Ascending aorta (tissue), 2 donors: ENCODE measurements around the gene GPC3. TPM values are rescaled to one million over a fixed set of nuclear protein-coding genes. Genes with fewer than 3 reads are reported as not detected.

Source experiments
- DNase-seq, 2 donors: peaks; one replicate each; pipeline ENCODE4 v3.0.0-alpha.2; 2019; ENCODE audit warnings: low spot score in 2 of 2
- H3K27ac ChIP-seq, 2 donors: fragments of 200-600 bp; sonication (generic); one replicate each; pipeline ENCODE4 v1.5.1; 2016 to 2017; ENCODE audit warnings: mild to moderate bottlenecking in 1 of 2
- H3K27me3 ChIP-seq: fragments of 200-600 bp; sonication (generic); one replicate; pipeline ENCODE4 v1.5.1; 2017
- H3K36me3 ChIP-seq, 2 donors: fragments of 200-600 bp; sonication (generic); one replicate each; pipeline ENCODE4 v1.5.1; 2016
- H3K4me1 ChIP-seq, 2 donors: fragments of 200-600 bp; sonication (generic); one replicate each; pipeline ENCODE4 v1.5.1; 2016 to 2017; ENCODE audit warnings: mild to moderate bottlenecking in 1 of 2
- H3K4me3 ChIP-seq, 2 donors: fragments of 200-600 bp; sonication (generic); one replicate each; pipeline ENCODE4 v1.5.1; 2016 to 2017; ENCODE audit warnings: mild to moderate bottlenecking in 1 of 2
- H3K9me3 ChIP-seq, 2 donors: fragments of 200-600 bp; sonication (generic); one replicate each; pipeline ENCODE4 v1.5.1; 2016
- intact Hi-C: fragments of 100-400 bp; cut with DNase I; formaldehyde crosslinking; loops from one replicate; pipeline ENCODE4 v1.15.1; 2023
- total RNA-seq: library from RNA; depleted of rRNA; stranded (reverse); fragments of >200 nt; gene quantifications from one replicate; pipeline ENCODE4 v1.1.0, GENCODE V29; 2016
- TF ChIP-seq, protein P1 (sequence below), 3 experiments: fragments of 200-600 bp in 2 of 3; fragments of 450-650 bp in 1 of 3; sonication (generic) in 2 of 3; IDR thresholded peaks; one replicate each; pipeline ENCODE4 v1.5.1; 2016 to 2019; ENCODE audit warnings: antibody characterized with exemption in 3 of 3, mild to moderate bottlenecking in 1 of 3, moderate library complexity in 1 of 3

The GPC3 gene
- total RNA-seq, 1 donor from 2014 or later, result 0.75 TPM

DNA sequence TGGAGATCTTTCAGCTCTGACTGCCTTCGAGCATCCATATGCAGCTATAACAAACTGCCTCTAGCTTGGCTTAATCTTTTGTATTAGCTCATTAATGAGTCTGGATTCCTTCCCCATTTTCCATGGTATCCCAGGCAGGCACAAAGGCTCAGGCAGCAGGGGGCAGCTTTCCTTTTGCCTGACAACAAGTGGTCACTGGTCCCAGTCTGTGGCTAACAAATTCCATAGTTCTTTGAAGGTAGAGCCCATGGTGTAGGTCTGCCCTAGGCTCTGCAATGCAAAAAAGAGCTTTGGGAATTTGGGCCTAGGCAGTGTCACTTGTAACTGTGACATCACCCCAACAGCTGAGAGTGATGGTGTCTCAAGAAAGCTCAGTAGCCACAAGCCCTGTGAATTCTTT lies 335.7 kb downstream of the GPC3 start:
- H3K9me3 ChIP-seq, result no peaks in the 10 kb centered on the region
- TF ChIP-seq, protein P1, sequence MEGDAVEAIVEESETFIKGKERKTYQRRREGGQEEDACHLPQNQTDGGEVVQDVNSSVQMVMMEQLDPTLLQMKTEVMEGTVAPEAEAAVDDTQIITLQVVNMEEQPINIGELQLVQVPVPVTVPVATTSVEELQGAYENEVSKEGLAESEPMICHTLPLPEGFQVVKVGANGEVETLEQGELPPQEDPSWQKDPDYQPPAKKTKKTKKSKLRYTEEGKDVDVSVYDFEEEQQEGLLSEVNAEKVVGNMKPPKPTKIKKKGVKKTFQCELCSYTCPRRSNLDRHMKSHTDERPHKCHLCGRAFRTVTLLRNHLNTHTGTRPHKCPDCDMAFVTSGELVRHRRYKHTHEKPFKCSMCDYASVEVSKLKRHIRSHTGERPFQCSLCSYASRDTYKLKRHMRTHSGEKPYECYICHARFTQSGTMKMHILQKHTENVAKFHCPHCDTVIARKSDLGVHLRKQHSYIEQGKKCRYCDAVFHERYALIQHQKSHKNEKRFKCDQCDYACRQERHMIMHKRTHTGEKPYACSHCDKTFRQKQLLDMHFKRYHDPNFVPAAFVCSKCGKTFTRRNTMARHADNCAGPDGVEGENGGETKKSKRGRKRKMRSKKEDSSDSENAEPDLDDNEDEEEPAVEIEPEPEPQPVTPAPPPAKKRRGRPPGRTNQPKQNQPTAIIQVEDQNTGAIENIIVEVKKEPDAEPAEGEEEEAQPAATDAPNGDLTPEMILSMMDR (IDR thresholded peaks at IDR 0.05), result no peak
- intact Hi-C loops, result no loop called here
- no peaks in the 10 kb centered on the region for H3K36me3 ChIP-seq
- no peaks in the 10 kb centered on the region for H3K27me3 ChIP-seq
- no peak for DNase-seq
- no peak overlapping the region for H3K4me3 ChIP-seq
- H3K4me1 ChIP-seq, result peaks cover 0 to 4% of the 10 kb centered on the region in 2 donors
- no peak overlapping the region for H3K27ac ChIP-seq

DNA sequence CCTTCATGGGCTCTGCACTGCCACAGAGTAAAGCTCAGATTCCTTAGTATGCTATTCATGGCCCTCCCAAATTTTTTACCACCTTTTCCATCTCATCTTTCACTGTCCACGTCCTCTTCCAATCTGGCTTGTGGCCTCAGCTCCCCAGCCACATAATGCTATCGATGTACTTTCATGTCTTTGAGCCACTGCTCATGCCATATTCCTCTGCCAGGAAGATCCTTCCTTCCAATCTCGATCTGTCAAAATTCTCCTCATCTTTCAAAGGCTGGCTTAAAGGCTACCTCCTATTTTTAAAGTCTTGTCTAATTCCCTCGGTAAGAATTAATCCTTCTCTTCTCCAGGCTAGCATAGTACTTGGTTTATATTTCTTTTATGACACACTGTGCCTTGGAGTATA lies 336.8 kb downstream of the GPC3 start:
- H3K27ac ChIP-seq, result no peak overlapping the region
- intact Hi-C loops, result no loop called here
- DNase-seq, result no peak
- TF ChIP-seq, protein P1 (IDR thresholded peaks at IDR 0.05), result no peak
- peaks cover 0 to 4% of the 10 kb centered on the region in 2 donors for H3K4me1 ChIP-seq
- no peak overlapping the region for H3K4me3 ChIP-seq
- no peaks in the 10 kb centered on the region for H3K9me3 ChIP-seq
- H3K27me3 ChIP-seq, result no peaks in the 10 kb centered on the region
- H3K36me3 ChIP-seq, result no peaks in the 10 kb centered on the region

DNA sequence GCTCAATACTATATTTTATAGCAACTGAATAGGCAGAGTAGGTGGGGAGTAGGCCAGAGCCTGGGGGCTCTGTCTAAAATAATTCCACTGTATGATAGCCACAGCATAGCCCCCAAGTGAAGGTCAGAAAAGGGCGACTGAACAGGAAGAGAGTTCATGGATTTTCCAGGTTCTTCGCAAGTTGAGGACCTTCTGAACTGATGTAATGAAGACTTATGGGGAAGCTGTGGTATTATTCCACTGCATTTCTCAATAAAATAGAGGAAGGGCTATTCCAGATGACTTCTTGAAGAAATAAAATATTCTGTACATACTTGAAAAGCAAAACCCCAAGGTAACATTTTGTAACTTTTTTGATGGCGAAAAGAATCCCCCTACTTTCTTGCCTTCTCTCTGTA lies 338.7 kb downstream of the GPC3 start:
- TF ChIP-seq, protein P1 (IDR thresholded peaks at IDR 0.05), result no peak
- H3K27ac ChIP-seq, result peak overlapping the region; percentile 19 to 27

DNA sequence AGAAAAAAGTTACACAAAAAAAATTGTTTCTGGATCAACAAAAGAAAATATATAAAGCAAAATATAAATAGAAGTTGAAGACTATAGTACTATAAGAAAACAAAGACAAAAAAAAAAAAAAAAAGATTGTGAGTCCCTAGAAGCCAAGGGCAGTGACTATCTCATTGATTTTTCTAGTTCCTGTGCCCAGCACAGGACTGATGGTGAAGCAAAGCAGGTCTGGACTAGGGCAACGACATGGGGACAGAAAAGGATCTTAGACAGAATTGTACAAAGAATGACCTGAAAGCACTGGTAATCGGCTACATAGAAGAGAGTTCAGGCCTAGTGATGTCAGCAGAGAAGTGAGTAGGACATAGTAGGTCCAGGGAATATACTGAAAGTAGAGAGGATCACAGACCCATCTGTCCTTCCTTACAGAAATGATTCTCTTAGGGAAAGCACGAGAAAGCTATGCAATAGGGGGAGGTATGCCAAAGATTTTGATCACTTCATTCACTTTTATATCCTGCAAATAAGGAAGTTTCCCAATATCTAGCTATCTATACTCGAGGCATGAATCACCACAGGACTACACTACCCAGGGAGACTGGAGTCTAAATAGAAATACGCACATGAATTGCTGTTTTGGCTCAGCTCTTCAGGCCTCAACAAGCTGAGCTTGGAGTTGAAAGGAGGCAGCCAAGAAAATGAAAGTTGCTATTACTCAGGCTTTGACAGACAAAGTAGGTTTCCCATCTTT lies 339.2 kb downstream of the GPC3 start:
- Histone ChIP-seq H3K27me3 (no peaks in the 10 kb centered on the region), H3K36me3 (no peaks in the 10 kb centered on the region), H3K9me3 (no peaks in the 10 kb centered on the region), H3K27ac (peak overlapping the region; percentile 19 to 27), H3K4me1 (peaks cover 0 to 4% of the 10 kb centered on the region in 2 donors), H3K4me3 (no peak overlapping the region)
- TF ChIP-seq, protein P1 (IDR thresholded peaks at IDR 0.05), result no peak
- intact Hi-C loops, result no loop called here
- DNase-seq, result no peak

More for the DNA sequence above, 338.7 kb downstream of the GPC3 start:
- Histone ChIP-seq H3K9me3 (no peaks in the 10 kb centered on the region), H3K4me1 (peaks cover 0 to 4% of the 10 kb centered on the region in 2 donors), H3K36me3 (no peaks in the 10 kb centered on the region), H3K4me3 (no peak overlapping the region), H3K27me3 (no peaks in the 10 kb centered on the region)
- no peak for DNase-seq
- intact Hi-C loops, result no loop called here

DNA sequence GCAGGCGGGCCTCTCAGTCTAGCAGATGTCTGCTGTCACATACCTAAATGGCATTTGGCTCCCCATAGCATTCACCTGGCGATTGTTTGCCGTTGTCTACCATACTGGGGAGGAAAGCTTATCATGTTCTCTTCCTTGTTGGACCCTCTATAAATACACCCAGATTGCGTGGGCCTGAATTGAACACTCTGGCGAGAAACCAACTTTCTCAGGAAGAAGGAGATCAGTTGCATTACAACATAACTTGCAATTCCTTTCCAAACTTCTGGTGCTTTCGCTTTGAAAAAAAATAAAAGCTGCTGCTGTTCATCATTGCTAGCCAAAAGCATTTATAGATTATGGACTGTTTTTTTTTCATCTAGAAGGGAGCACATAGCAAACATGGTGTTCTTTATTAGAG lies 340.1 kb downstream of the GPC3 start:
- H3K4me3 ChIP-seq, result no peak overlapping the region
- TF ChIP-seq, protein P1 (IDR thresholded peaks at IDR 0.05), result no peak
- intact Hi-C loops, result no loop called here
- no peaks in the 10 kb centered on the region for H3K36me3 ChIP-seq
- H3K27ac ChIP-seq, result peak overlapping the region in 1 of 2 donors; percentile 27
- no peak for DNase-seq
- no peaks in the 10 kb centered on the region for H3K27me3 ChIP-seq
- H3K4me1 ChIP-seq, result peaks cover 0 to 4% of the 10 kb centered on the region in 2 donors
- H3K9me3 ChIP-seq, result no peaks in the 10 kb centered on the region
